Neutrophil (primary cell): Measurements from ENCODE around the gene SLC39A13.

Source experiments
- H3K27ac ChIP-seq: fragments of 200-600 bp; sonication (generic); 2 replicates; pipeline ENCODE4 v1.5.1; 2016; ENCODE audit warnings: mild to moderate bottlenecking, moderate library complexity
- H3K27me3 ChIP-seq: fragments of 200-600 bp; sonication (generic); 2 replicates; pipeline ENCODE4 v1.6.0; 2016; ENCODE audit warnings: mild to moderate bottlenecking
- H3K36me3 ChIP-seq: fragments of 200-600 bp; sonication (generic); 2 replicates; pipeline ENCODE4 v1.5.1; 2017
- H3K4me1 ChIP-seq, 2 experiments: fragments of 200-600 bp in 1 of 2; sonication (generic) in 1 of 2; 1 replicate in 1 of 2; 2 replicates in 1 of 2; pipeline versions ENCODE4 v1.5.1 to v1.6.1; 2013 to 2016; ENCODE audit warnings: low read depth in 1 of 2, low read length in 1 of 2, mild to moderate bottlenecking in 1 of 2, moderate library complexity in 1 of 2; ENCODE audit not compliant: control insufficient read depth in 1 of 2, insufficient read depth in 1 of 2
- H3K4me3 ChIP-seq, 2 experiments: fragments of 200-600 bp in 1 of 2; sonication (generic) in 1 of 2; 1 replicate in 1 of 2; 2 replicates in 1 of 2; pipeline ENCODE4 v1.5.1; 2013 to 2016; ENCODE audit warnings: low read depth in 1 of 2, low read length in 1 of 2, mild to moderate bottlenecking in 1 of 2, moderate library complexity in 1 of 2
- H3K9me3 ChIP-seq: fragments of 200-600 bp; sonication (generic); 2 replicates; pipeline ENCODE4 v1.5.1; 2016
- TF ChIP-seq, protein P1 (sequence below): fragments of 200-600 bp; sonication (generic); IDR thresholded peaks from 2 replicates; pipeline ENCODE4 v1.5.1; 2016; ENCODE audit warnings: antibody characterized with exemption

SLC39A13 gene

DNA sequence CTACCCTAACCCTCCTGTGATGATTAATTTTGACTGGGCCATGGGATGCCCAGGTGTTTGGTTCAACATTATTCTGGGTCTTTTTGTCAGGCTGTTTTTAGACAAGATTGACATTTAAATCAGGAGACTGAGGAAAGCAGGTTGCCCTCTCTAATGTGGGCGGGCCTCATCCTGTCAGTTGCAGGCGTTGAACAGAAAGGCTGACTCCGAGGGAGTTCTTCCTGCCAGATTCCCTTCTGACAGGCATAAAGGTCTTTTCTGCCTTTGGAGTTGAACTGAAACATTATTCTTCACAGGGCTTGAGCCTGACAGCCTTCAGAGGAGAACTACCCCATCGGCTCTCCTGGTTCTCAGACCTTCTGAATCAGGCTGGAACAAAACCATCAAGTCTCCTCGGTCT lies 22.1 kb downstream of the SLC39A13 start:
- H3K36me3 ChIP-seq, result no peaks in the 10 kb centered on the region
- no peaks in the 10 kb centered on the region for H3K27me3 ChIP-seq
- H3K4me3 ChIP-seq, result no peak overlapping the region
- TF ChIP-seq, protein P1, sequence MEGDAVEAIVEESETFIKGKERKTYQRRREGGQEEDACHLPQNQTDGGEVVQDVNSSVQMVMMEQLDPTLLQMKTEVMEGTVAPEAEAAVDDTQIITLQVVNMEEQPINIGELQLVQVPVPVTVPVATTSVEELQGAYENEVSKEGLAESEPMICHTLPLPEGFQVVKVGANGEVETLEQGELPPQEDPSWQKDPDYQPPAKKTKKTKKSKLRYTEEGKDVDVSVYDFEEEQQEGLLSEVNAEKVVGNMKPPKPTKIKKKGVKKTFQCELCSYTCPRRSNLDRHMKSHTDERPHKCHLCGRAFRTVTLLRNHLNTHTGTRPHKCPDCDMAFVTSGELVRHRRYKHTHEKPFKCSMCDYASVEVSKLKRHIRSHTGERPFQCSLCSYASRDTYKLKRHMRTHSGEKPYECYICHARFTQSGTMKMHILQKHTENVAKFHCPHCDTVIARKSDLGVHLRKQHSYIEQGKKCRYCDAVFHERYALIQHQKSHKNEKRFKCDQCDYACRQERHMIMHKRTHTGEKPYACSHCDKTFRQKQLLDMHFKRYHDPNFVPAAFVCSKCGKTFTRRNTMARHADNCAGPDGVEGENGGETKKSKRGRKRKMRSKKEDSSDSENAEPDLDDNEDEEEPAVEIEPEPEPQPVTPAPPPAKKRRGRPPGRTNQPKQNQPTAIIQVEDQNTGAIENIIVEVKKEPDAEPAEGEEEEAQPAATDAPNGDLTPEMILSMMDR, result no peak
- H3K9me3 ChIP-seq, result no peaks in the 10 kb centered on the region
- peaks cover 13 to 14% of the 10 kb centered on the region in 2 experiments for H3K4me1 ChIP-seq
- H3K27ac ChIP-seq, result no peak overlapping the region

GRCh38 chr11:47431356-47432083 lies 23.1 kb downstream of the SLC39A13 start:
- H3K9me3 ChIP-seq, result no peaks in the 10 kb centered on the region
- H3K4me1 ChIP-seq, result peaks cover 7 to 8% of the 10 kb centered on the region in 2 experiments
- no peaks in the 10 kb centered on the region for H3K36me3 ChIP-seq
- H3K27me3 ChIP-seq, result no peaks in the 10 kb centered on the region
- no peak overlapping the region for H3K27ac ChIP-seq
- TF ChIP-seq, protein P1, result no peak
- H3K4me3 ChIP-seq, result no peak overlapping the region

DNA sequence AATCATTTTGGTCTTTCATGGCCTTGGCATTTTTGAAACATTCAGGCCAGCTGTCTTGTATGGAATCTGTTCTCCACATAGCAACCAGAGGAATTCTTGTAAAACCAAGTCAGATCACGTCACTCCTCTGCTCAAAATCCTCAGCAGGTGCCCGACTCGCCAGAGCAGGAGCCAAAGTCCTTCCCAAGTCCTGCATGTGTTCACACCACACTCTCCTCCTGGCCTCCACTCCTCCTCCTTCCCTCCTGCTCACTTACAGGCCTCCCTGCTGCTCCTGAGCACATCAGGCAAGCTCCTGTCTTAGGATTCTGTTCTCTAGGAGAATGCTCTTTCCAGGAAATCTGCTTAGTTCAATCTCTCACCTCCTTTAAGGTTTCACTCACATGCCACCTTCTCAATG lies 24.8 kb downstream of the SLC39A13 start:
- H3K4me3 ChIP-seq, result no peak overlapping the region
- no peaks in the 10 kb centered on the region for H3K4me1 ChIP-seq
- H3K27me3 ChIP-seq, result no peaks in the 10 kb centered on the region
- H3K27ac ChIP-seq, result no peak overlapping the region
- TF ChIP-seq, protein P1, result no peak
- no peaks in the 10 kb centered on the region for H3K36me3 ChIP-seq
- no peaks in the 10 kb centered on the region for H3K9me3 ChIP-seq

- Histone ChIP-seq H3K36me3 (no peaks in the 10 kb centered on the region), H3K4me1 (no peaks in the 10 kb centered on the region), H3K4me3 (no peak overlapping the region), H3K27ac (no peak overlapping the region), H3K27me3 (no peaks in the 10 kb centered on the region), H3K9me3 (no peaks in the 10 kb centered on the region)
- TF ChIP-seq, protein P1, result no peak
Measured at GRCh38 chr11:47434011-47434786, 25.8 kb downstream of the SLC39A13 start.

GRCh38 chr11:47435687-47436086 lies 27.3 kb downstream of the SLC39A13 start:
- H3K27me3 ChIP-seq, result no peaks in the 10 kb centered on the region
- H3K4me3 ChIP-seq, result no peak overlapping the region
- H3K27ac ChIP-seq, result no peak overlapping the region
- no peaks in the 10 kb centered on the region for H3K36me3 ChIP-seq
- H3K9me3 ChIP-seq, result no peaks in the 10 kb centered on the region
- TF ChIP-seq, protein P1, result no peak
- no peaks in the 10 kb centered on the region for H3K4me1 ChIP-seq
